WTC11 (cell line): ENCODE results near the gene SLC30A1.

Experiments
- CBFB ChIP-seq: sonication (generic); formaldehyde crosslinking; IDR thresholded peaks from 2 replicates; pipeline ENCODE4 v1.8.1; 2022; ENCODE audit warnings: mild to moderate bottlenecking, low read depth, missing genetic modification reagents
- FOXP1 ChIP-seq: sonication (generic); formaldehyde crosslinking; IDR thresholded peaks from 2 replicates; pipeline ENCODE4 v1.8.0; 2022; ENCODE audit warnings: missing genetic modification reagents, mild to moderate bottlenecking, moderate library complexity, borderline replicate concordance
- GTF2I ChIP-seq: fragments of 250-450 bp; sonication (Bioruptor Pico); conservative IDR thresholded peaks from 2 replicates; pipeline ENCODE4 v1.4.0; 2021; ENCODE audit warnings: mild to moderate bottlenecking
- NR2C2 ChIP-seq: sonication (generic); formaldehyde crosslinking; IDR thresholded peaks from 2 replicates; pipeline ENCODE4 v1.8.0; 2022; ENCODE audit warnings: mild to moderate bottlenecking, missing genetic modification reagents
- TEAD4 ChIP-seq: sonication (generic); formaldehyde crosslinking; IDR thresholded peaks from 2 replicates; pipeline ENCODE4 v1.8.0; 2022; ENCODE audit warnings: mild to moderate bottlenecking, missing genetic modification reagents
- ZNF138 ChIP-seq: sonication (generic); formaldehyde crosslinking; conservative IDR thresholded peaks from 2 replicates; pipeline ENCODE4 v1.8.1; 2022; ENCODE audit warnings: mild to moderate bottlenecking, moderate library complexity, missing genetic modification reagents
- TF ChIP-seq, protein P1 (sequence below): fragments of 200-600 bp; IDR thresholded peaks from 2 replicates; pipeline ENCODE4 v1.8.0; 2022; ENCODE audit warnings: antibody characterized with exemption
- TF ChIP-seq, protein P2 (sequence below): sonication (generic); formaldehyde crosslinking; IDR thresholded peaks from 2 replicates; pipeline ENCODE4 v1.8.1; 2022; ENCODE audit warnings: low read depth, missing genetic modification reagents, borderline replicate concordance

DNA sequence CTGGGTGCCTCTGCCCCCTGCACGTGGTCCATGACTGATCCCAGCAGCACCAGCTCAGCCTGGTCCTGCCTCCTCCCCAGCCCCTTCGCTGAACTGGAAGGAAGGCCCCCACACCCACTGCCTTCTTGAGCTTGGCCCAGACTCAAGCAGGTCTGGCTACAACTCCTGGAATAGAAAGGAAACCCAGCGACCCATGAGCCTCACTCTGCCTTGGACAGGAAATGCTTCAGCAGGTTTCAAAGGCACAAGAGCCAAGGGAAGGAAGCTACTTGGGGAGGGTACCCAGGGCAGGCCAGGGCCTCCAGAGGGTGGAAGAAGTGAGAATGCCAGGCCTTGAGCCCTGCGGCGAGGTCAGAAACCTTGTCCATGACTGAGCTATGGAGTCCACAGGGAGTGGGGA lies 51.1 kb downstream of the SLC30A1 start:
- TF ChIP-seq, protein P1, sequence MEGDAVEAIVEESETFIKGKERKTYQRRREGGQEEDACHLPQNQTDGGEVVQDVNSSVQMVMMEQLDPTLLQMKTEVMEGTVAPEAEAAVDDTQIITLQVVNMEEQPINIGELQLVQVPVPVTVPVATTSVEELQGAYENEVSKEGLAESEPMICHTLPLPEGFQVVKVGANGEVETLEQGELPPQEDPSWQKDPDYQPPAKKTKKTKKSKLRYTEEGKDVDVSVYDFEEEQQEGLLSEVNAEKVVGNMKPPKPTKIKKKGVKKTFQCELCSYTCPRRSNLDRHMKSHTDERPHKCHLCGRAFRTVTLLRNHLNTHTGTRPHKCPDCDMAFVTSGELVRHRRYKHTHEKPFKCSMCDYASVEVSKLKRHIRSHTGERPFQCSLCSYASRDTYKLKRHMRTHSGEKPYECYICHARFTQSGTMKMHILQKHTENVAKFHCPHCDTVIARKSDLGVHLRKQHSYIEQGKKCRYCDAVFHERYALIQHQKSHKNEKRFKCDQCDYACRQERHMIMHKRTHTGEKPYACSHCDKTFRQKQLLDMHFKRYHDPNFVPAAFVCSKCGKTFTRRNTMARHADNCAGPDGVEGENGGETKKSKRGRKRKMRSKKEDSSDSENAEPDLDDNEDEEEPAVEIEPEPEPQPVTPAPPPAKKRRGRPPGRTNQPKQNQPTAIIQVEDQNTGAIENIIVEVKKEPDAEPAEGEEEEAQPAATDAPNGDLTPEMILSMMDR, result no peak
- TF ChIP-seq ZNF138 (CRISPR knock-in tag) (no peak), FOXP1 (CRISPR knock-in tag) (no peak), NR2C2 (CRISPR knock-in tag) (no peak), GTF2I (CRISPR knock-in tag) (no peak), CBFB (CRISPR knock-in tag) (no peak), TEAD4 (CRISPR knock-in tag) (no peak)
- TF ChIP-seq, protein P2, sequence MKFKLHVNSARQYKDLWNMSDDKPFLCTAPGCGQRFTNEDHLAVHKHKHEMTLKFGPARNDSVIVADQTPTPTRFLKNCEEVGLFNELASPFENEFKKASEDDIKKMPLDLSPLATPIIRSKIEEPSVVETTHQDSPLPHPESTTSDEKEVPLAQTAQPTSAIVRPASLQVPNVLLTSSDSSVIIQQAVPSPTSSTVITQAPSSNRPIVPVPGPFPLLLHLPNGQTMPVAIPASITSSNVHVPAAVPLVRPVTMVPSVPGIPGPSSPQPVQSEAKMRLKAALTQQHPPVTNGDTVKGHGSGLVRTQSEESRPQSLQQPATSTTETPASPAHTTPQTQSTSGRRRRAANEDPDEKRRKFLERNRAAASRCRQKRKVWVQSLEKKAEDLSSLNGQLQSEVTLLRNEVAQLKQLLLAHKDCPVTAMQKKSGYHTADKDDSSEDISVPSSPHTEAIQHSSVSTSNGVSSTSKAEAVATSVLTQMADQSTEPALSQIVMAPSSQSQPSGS (CRISPR knock-in tag), result no peak
